MM.1S (cell line): Measurements from ENCODE around the gene XRCC5.

Experiments used
- DNase-seq: peaks from one replicate; pipeline ENCODE4 v3.0.0-alpha.2; 2015
- H2AFZ ChIP-seq: fragments of 300-600 bp; sonication (generic); 2 replicates; pipeline ENCODE4 v1.6.0; 2016; ENCODE audit warnings: antibody characterized with exemption, low read length
- H3F3A ChIP-seq: fragments of 300-600 bp; sonication (generic); 2 replicates; pipeline ENCODE4 v1.6.1; 2016; ENCODE audit warnings: mild to moderate bottlenecking, antibody characterized with exemption, low read length, moderate library complexity, mixed read lengths; ENCODE audit not compliant: insufficient read depth
- H3K27ac ChIP-seq: fragments of 300-600 bp; sonication (generic); 2 replicates; pipeline ENCODE4 v1.5.1; 2016; ENCODE audit warnings: mild to moderate bottlenecking, low read length
- H3K27me3 ChIP-seq: fragments of 300-600 bp; sonication (generic); replicated peaks from 2 replicates; pipeline ENCODE4 v1.6.0; 2016; ENCODE audit warnings: low read length; ENCODE audit not compliant: insufficient read depth
- H3K36me3 ChIP-seq: fragments of 300-600 bp; sonication (generic); replicated peaks from 2 replicates; pipeline ENCODE4 v1.6.1; 2016; ENCODE audit warnings: mild to moderate bottlenecking, low read length, mixed read lengths; ENCODE audit not compliant: insufficient read depth
- H3K4me1 ChIP-seq: fragments of 300-600 bp; sonication (generic); 2 replicates; pipeline ENCODE4 v1.6.1; 2016; ENCODE audit warnings: low read length, mixed read lengths
- H3K4me2 ChIP-seq: fragments of 300-600 bp; sonication (generic); 2 replicates; pipeline ENCODE4 v1.6.0; 2016; ENCODE audit warnings: low read depth, low read length
- H3K4me3 ChIP-seq: fragments of 300-600 bp; sonication (generic); 2 replicates; pipeline ENCODE4 v1.5.1; 2016; ENCODE audit warnings: low read length, mixed read lengths
- H3K79me2 ChIP-seq: fragments of 300-600 bp; sonication (generic); 2 replicates; pipeline ENCODE4 v1.6.1; 2016; ENCODE audit warnings: mixed run types, low read length, mixed read lengths
- H3K9ac ChIP-seq: fragments of 300-600 bp; sonication (generic); 2 replicates; pipeline ENCODE4 v1.6.1; 2016; ENCODE audit warnings: low read length, mixed read lengths
- H3K9me2 ChIP-seq: fragments of 300-600 bp; sonication (generic); replicated peaks from 2 replicates; pipeline ENCODE4 v1.6.1; 2016; ENCODE audit warnings: mild to moderate bottlenecking, low read length, mixed read lengths; ENCODE audit not compliant: insufficient read depth
- H3K9me3 ChIP-seq: fragments of 300-600 bp; sonication (generic); replicated peaks from 2 replicates; pipeline ENCODE4 v1.6.1; 2016; ENCODE audit warnings: mild to moderate bottlenecking, low read length, mixed read lengths; ENCODE audit not compliant: insufficient read depth
- H4K20me1 ChIP-seq: fragments of 300-600 bp; sonication (generic); 2 replicates; pipeline ENCODE4 v1.6.1; 2016; ENCODE audit warnings: mild to moderate bottlenecking, low read length, moderate library complexity, mixed read lengths; ENCODE audit not compliant: insufficient read depth
- EZH2 ChIP-seq: fragments of 300-600 bp; sonication (generic); optimal IDR thresholded peaks from 2 replicates; pipeline ENCODE3; 2017; ENCODE audit warnings: low read depth, mild to moderate bottlenecking, antibody characterized with exemption, low read length, mixed read lengths
- EZH2phosphoT487 ChIP-seq: fragments of 300-600 bp; sonication (generic); IDR thresholded peaks from 2 replicates; pipeline ENCODE4 v1.6.1; 2018; ENCODE audit warnings: antibody characterized with exemption, low read length
- TF ChIP-seq, protein P1 (sequence below): fragments of 300-600 bp; sonication (generic); IDR thresholded peaks from 2 replicates; pipeline ENCODE4 v1.5.1; 2016; ENCODE audit warnings: antibody characterized with exemption, low read length, mixed read lengths

The XRCC5 gene

GRCh38 chr2:216081012-216081411 lies 28.1 kb upstream of the XRCC5 start:
- no peaks in the 10 kb centered on the region for H4K20me1 ChIP-seq
- peak overlapping the region; percentile 96 for H2AFZ ChIP-seq
- H3K9me3 ChIP-seq, result no peaks in the 10 kb centered on the region
- TF ChIP-seq EZH2phosphoT487 (no peak), EZH2 (no peak)
- TF ChIP-seq, protein P1, sequence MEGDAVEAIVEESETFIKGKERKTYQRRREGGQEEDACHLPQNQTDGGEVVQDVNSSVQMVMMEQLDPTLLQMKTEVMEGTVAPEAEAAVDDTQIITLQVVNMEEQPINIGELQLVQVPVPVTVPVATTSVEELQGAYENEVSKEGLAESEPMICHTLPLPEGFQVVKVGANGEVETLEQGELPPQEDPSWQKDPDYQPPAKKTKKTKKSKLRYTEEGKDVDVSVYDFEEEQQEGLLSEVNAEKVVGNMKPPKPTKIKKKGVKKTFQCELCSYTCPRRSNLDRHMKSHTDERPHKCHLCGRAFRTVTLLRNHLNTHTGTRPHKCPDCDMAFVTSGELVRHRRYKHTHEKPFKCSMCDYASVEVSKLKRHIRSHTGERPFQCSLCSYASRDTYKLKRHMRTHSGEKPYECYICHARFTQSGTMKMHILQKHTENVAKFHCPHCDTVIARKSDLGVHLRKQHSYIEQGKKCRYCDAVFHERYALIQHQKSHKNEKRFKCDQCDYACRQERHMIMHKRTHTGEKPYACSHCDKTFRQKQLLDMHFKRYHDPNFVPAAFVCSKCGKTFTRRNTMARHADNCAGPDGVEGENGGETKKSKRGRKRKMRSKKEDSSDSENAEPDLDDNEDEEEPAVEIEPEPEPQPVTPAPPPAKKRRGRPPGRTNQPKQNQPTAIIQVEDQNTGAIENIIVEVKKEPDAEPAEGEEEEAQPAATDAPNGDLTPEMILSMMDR, result no peak
- H3K27me3 ChIP-seq, result no peaks in the 10 kb centered on the region
- H3K9me2 ChIP-seq, result no peaks in the 10 kb centered on the region
- H3K4me2 ChIP-seq, result peak overlapping the region; percentile 73
- peaks cover 21% of the 10 kb centered on the region for H3K79me2 ChIP-seq
- DNase-seq, result no peak
- peaks cover 11% of the 10 kb centered on the region for H3F3A ChIP-seq
- H3K4me1 ChIP-seq, result peaks cover 12% of the 10 kb centered on the region
- H3K27ac ChIP-seq, result peak overlapping the region; percentile 45; the same call in 1 of the 2 replicates
- no peaks in the 10 kb centered on the region for H3K36me3 ChIP-seq
- peak overlapping the region; percentile 74 for H3K4me3 ChIP-seq
- H3K9ac ChIP-seq, result peak overlapping the region; percentile 74

GRCh38 chr2:216081487-216082116 lies 27.5 kb upstream of the XRCC5 start, which contains the start of the genes PECR and TMEM169:
Gene PECR, minus strand, starts transcription at chr2:216081809. Its CDS starts 68 bp downstream, at chr2:216081741.
Gene TMEM169, plus strand, starts transcription at chr2:216081919. Its CDS starts 14,045 bp downstream, at chr2:216095964.
- Histone ChIP-seq H3K4me1 (peaks cover 12% of the 10 kb centered on the region), H3K9me2 (no peaks in the 10 kb centered on the region), H3K27ac (peak within 1 kb of the TSS; percentile 45; the same call in 1 of the 2 replicates), H3F3A (peaks cover 11% of the 10 kb centered on the region), H2AFZ (peak within 1 kb of the TSS; percentile 96), H3K9me3 (no peaks in the 10 kb centered on the region), H3K79me2 (peaks cover 20% of the 10 kb centered on the region), H4K20me1 (no peaks in the 10 kb centered on the region), H3K36me3 (no peaks in the 10 kb centered on the region), H3K27me3 (no peaks in the 10 kb centered on the region), H3K4me3 (peak within 1 kb of the TSS; percentile 74), H3K4me2 (peak within 1 kb of the TSS; percentile 73), H3K9ac (peak within 1 kb of the TSS; percentile 74)
- no peak for TF ChIP-seq EZH2phosphoT487
- TF ChIP-seq, protein P1, result no peak
- peak; percentile 85 for DNase-seq

GRCh38 chr2:216082117-216082711 lies 26.9 kb upstream of the XRCC5 start:
- Histone ChIP-seq H3F3A (peaks cover 11% of the 10 kb centered on the region), H3K9me2 (no peaks in the 10 kb centered on the region), H3K4me2 (peak overlapping the region; percentile 73), H3K4me1 (peaks cover 12% of the 10 kb centered on the region), H3K79me2 (peaks cover 20% of the 10 kb centered on the region), H4K20me1 (no peaks in the 10 kb centered on the region), H3K9ac (peak overlapping the region; percentile 74; the same call in 1 of the 2 replicates), H3K27me3 (no peaks in the 10 kb centered on the region), H3K27ac (peak overlapping the region; percentile 45; the same call in 1 of the 2 replicates), H2AFZ (peak overlapping the region; percentile 96), H3K36me3 (no peaks in the 10 kb centered on the region), H3K4me3 (peak overlapping the region; percentile 74), H3K9me3 (no peaks in the 10 kb centered on the region)
- TF ChIP-seq EZH2 (no peak), EZH2phosphoT487 (no peak)
- TF ChIP-seq, protein P1, result no peak
- no peak for DNase-seq
